ENCODE measurements around the gene SLC9A9.
A peak's percentile ranks its signal among the peaks of the same experiment; 100 is the strongest.

Gene SLC9A9

DNA sequence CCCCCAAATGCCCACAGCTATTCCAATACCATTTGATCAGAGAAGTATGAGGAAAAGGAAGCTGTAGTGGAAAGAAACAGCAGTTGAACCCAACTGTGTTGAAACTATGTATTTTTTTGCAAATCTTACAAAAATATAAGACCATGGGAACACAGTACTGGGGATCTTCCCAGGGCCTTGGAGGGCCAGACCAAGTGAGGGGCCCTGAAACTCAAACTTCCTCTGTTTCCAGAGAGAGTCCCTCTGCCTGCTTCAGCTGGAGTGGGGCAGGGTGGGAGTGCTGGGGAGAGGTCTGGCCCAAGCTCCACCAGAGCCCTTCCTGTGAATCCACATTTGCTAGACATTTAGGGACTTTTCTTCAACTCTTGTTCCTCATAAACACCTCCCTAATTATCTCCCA is 464.8 kb downstream of the SLC9A9 start:
- DNase-seq, result no peak

DNA sequence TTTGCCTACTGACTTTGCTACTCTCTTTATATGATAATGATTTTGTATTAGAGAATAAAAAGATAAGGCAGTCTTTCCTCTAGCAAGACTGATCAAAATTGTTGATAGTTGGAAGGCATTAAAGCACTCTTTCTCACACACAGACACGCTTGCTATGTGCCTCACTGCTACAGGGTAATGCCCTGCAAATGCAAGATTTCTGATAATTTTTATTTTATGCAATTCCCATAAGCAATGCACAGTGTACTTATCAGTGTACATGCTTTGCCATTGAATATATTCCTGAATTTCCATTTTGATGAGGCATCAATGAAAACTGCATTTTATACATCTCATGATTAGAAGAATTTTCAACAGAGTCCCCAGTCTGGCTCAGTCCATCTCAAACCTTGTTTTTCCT is 465.5 kb downstream of the SLC9A9 start:
- no peak for DNase-seq

DNA sequence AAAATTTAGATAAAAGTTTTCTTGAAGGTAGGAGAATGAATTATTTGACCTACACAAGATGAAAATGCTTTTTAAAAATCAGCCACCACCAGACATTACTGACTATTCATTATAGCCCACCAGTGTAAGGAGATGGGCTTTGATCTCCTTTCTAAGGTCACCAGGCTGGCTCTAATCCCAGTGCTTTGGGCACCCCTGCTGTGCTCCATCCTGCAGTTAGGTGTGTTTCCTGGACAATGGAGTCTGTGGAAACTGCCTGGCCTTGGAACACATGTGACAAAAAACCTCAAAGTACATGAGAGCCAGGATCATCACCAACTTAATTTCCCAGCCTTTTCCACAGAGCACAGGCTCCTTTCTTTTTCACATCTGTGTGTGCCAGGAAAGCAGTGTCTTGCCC is 467.8 kb downstream of the SLC9A9 start:
- DNase-seq, result no peak

DNA sequence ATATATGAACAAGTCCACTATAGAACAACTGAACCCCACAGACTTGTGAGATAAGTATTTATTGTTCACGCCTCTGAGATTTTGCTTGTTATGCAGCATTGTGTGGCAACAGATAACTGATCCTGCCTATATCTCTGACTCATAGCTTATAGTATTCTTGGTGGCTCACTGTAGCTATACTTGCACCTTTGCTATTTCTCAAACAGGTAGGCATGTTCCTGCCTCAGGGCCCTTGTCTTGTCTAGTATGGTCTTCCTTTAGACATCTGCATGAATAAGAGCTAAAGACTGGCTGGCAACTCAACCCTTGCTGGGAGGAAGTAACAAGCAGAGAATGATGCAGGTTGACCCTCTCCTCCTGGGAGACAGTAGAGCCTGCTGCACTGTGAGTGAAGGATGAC is 472.6 kb downstream of the SLC9A9 start:
- DNase-seq, result no peak

DNA sequence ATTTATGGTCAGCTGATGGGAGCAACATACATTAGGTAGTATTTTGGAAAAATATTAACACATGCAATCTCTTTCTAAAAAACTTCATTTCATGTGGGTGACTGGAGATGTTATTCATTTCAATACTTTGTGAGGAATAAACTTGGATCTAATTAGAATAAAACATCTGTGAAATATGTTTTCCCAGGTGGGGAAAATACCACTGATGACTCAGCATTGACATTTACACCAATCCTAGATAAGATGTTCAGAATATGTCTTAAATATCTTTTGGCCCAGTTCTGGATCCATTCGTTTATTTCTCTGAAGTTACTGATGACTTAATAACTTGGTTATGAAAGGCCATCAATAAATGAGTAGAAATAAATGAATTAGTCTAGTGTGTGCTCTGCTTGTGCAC is 481.1 kb downstream of the SLC9A9 start:
- no peak for DNase-seq

DNA sequence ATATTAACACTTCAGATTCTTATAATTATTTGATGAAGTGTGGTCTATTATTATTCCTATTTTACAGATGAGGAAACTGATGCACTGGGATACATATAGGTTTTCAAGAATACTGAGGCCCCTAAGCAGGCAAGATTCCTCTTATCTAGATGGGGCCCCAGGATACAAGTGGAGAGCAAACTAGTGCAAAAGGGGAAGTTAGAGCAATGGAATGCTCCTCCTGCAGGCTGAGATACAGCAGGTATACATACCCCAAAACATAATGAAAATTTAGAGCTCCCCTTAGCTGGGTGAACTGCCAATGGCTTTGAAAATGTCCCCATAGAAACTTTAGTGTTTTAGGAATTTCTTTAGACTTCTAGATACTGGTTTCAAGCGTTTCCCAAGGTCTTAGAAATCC is 481.6 kb downstream of the SLC9A9 start:
- no peak for DNase-seq

DNA sequence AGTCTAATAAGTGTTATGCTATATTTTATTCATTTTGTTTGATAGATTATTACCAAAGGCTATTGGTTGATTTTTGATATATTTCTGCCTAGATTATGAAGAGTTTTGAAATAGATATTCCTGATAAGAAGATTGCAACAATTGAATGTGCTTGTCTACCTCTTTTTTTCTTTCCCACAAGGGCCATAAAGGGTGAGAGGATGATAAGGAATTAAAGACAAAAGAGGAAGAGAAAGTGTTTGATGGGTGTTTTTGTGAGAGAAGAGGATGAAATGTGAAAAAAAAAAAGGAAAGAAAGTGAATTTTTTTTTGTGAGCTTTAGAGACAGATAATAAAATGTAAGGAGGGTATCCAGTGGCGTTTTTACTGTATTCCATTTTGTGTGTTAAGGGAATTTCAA is 484.3 kb downstream of the SLC9A9 start:
- no peak for DNase-seq

DNA sequence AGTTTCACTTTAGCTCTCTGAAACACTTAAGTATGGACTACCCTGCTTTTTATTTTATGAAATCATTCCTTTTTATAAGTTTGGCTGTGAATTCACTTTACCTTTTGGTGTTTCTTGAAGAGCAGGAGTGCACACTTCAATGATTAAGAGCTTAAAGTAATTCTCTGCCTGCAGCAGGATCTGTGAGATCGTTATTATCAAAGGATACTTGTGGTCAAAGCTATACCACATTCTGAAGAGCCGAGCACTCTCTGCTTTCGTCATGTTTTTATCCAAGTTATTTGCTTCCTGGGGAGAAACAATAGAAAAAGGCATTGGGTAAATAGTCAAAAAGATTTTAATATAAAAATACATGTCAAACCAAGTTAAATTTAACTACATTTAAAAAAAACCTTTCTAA is 485.0 kb downstream of the SLC9A9 start:
- DNase-seq, result peak; percentile 9

DNA sequence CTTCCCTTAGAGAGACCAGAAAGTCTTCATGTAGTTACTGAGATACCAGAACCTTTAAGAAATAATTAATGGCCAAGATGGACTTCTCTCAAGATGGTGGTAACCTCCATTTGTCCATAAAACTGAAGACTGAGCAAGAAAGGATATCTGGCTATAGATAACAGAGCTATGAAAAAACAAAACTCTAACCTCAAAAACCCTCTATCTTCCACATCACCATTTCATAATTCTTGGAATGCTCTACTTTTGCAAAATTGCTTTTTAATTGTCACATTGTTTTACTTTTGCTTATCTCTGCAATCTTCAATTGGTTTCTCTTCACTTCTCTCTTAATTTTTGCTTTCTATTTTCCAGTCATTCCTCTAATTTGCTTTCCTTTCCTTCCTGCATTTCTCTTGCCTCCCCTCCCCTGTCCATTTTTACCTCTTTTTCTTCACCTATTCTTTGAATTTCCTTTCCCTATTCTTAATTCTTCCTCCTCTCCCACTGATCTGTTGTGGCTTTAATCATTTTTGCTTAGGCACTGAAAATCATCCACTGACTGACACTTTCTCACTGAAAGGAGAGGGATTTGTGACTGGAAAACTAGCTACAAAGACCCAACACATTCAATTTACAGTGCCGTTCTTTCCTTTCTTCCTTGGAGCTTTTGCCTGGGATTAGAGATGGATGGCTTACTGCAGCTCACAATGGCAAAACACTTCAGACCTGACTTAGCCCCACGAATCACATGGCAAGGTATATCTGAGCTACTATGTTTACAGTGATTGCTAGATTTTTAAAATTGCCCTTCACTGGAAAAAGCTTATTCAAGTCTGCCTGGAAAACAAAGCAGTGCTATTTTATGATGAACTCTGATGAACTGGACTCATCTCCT is 485.9 kb downstream of the SLC9A9 start:
- DNase-seq, result no peak

DNA sequence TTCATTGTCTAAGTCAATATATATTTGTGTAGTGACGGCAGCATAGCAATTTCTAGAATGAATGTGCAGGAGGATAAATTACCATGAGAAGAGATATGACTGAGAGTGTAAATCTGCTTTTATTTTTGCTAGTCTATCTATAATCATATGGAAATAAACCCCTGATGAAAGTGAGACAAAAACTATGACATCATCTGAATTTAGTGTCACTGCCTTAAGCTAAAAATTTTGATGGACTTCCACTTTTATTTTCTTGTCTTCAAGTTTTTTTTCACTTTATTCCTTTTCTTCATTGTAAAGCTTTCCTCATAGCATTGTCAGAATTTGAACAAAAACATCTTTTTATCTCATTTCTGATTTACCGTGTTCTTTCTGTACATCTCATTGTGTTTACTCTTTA is 486.7 kb downstream of the SLC9A9 start:
- no peak for DNase-seq

DNA sequence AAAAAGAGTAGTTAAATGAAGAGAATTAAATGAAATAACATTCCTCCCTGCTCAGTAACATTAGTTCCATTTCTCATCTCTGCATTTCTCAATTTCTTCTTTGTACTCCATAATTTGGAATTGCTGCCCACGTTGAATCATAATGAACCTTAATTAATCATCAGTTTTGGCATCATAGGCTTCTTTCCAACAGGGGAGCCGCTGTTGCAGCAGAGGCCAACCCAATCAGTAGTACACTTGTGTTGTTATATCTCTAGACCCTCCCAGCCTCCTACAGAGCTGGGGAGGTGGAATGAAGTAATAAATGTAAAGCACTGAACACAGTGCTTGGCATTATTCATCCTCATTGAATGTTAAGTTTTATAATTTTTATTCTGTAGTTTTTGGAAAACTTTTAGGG is 488.0 kb downstream of the SLC9A9 start:
- no peak for DNase-seq

DNA sequence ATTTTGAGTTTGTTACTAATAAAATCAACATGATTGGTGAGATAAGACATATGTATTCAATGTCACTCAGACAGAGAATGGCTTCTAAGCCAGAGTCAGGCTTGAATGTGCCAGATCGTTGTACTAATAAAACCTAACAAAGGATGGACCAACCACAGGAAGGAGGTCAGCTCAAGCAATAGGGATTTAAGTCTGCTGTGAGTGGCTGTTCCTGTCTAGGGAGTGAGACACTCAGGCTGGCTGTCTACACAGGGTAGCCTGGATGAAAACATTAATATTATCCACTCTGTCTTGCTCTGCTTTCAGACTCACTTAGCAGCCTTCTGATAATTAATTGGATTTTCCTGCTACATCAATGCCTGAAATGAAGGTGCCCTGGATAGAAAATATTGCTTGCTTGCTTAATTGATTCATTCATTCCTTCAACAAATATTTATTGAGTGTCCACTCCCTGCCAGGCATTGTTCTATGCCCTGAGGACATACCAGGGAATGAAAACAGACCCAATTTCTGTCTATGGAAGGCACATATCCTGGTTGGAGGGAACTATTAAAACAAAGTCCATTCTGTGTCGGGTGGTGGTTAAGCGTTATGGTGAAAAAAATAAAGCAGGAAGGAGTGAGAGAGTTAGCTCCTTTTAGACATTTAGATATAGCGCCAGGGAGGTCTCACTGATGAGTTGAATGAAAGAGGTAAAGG is 489.3 kb downstream of the SLC9A9 start:
- DNase-seq, result no peak

DNA sequence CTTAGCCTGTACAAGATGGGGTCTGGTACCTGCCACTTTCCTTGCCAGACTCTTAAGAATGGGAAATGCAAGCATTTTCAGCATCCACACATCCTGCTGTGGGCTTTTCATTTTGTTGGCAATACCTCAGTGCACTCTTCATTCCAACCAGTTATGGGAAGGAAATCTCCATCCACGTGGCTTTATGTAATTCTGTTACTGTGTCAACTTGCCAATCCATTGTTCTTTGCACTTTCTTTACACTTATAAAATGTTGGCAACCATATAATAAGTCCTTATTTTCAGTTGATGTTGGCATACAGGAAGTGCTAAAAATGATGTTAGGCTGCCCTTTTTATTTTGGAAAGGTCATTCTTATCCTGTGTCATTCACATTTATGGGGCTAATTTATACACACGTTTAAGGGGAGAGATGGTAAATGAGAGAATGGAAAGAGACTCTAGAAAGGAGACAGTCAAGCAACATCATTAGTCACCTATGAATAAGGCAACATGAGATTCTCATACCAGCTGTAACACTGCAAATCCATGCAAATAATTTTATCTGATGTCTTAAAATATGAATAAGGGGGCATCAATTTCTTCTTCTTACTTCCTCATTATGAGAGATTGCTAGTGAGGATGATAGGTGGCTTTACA is 490.0 kb downstream of the SLC9A9 start:
- no peak for DNase-seq

DNA sequence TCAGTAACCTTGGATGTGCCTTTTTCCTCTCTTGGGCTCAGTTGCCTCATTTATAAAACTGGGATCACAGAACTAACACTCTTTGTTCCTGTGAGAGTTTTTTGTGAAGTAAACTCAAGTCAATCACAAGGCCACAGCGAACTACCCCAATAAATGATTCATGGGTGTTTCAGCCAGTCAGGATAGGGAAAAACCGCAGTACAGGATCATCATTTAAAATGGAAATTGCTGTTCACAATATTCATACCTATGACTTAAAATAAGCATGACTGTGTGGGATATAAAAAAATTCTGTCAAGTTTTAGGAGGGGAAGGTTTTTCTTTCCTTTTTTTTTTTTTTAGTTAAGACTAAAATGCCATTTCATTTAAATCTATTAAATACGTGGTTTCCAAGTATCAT is 490.6 kb downstream of the SLC9A9 start:
- DNase-seq, result no peak

DNA sequence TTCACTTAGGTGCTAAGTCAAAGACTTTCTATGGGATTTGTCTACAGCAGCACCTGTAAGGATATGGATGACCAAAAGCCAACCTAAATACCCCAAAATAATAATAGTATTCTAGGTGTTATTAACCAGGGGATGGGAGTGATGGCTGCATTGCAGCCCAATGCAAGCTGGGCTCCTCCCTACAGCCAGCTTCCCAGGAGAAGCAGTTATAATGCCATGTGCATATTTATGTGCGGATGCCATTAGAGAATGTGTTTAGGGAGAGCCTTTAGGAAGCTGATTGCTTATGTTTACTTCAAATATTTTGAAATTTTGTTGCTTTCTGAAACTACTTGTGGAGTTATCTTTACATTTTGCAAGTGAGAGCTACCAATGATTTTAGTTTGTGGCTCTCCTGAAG is 491.4 kb downstream of the SLC9A9 start:
- DNase-seq, result no peak

DNA sequence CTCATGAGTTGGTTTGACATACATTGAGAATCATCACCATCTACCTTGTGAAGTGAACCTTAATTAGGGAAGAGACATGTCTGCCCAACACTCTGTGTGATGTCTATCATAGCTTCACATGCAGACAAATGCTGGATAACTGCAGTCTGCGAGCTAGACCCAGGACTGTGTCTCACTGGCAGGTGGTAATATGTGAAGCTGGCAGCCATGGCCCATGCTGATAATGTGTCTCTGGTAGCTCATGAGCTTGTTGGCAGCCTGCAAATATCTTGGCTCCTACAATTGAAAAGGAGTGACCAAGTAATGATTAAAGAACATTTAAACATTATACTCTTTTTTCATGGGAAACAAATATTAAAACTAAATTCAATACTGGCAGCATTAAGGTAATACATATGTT is 493.9 kb downstream of the SLC9A9 start:
- no peak for DNase-seq

DNA sequence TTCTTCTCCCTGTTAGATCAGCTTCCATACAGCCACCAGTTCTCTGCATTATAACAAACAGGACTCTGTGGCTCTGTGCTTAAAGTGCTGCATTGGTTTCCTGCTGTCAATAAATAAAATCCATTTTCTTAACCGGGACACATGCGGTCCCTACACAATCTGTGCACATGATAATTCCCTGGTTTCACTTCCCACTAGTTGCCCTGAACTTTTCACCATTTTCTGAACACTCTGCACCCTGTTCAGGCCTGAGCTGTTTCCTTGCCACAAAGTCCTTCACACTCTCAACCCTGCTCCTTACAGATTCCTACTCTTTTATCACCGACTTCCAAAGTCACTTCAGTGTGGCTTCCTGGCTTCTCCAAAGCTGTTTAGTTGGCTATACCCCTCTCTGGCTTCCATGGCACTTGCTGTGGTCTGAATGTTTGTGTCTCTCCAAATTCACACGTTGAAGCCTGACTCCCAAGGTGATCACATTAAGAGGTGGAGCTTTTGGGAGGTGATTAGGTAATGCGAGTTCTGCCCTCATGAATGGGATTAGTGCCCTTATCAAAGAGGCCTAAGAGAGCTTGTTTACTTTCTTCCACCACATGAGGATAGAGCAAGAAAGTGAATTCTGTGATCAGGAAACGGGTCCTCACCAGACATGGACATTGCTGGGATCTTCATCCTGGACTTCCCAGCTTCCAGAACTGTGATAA is 495.3 kb downstream of the SLC9A9 start:
- no peak for DNase-seq

DNA sequence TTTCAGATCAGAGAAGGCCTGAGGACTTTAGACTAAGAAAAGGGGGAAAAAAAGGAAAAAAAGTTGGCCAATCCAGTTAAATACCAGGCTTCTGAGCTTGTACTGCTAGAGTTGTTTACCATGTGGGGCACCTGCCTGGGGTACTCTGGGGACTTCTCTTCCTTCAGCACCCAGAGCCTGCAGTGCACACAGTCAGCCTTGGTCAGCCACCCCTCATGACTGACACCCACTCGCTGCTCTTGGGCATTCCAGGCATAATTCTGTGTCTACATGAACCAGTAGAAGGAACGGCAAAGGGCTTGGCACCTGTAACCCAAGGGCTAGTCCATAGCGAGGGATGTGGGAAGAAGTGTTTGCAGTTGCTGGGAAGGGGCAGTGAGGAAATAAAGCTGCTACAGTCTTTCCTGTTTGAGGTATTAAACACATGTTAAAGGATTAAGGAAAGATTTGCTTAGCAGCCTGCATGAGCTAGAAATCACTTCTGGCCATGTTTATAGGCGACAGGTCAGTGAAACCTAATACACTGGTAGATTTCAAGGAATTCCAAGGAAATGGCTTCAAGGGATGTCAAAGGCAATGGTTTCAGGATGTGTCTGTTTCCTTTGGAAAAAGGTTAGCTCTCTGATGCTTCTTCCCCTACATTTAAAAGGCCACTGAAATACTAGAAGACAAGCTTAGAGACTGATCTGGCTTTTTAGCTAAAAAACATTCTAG is 496.2 kb downstream of the SLC9A9 start:
- DNase-seq, result no peak

DNA sequence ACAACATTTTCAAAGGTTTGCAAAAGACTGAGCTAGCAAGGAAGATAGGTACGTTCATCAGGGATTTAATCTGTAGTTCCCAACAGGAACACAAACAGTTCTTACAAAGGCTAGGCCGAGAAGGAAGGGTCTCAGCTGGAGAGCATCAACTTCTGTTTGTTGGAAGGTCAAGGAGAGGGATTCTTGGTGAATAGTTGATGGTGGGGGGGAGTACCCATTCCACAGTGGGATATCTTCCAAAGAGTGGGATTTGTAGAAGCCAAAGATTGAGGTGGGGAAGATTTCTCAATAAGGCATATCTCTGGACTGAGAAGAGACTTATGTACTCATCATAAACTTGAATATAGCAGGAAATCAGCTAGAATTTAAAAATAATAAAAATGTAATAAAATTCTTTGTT is 496.9 kb downstream of the SLC9A9 start:
- no peak for DNase-seq

DNA sequence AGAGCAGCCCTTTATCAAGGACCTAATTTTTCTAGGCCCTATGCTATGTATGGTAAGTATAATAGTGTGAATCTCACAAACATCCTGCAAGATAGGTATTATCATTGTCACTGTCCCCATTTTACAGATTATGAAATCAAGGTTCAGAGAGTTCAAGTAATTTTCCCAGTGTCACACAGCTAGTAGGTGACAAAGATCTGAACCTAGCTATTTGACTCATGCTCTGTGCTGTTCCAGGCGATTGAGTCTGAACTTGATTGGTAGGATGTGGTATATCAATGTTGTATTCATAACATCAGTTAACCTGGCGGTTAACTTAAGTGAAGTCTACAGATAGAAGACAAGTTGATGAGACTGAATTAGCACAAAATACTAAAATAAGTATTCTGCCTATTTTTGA is 498.8 kb downstream of the SLC9A9 start:
- DNase-seq, result no peak

DNA sequence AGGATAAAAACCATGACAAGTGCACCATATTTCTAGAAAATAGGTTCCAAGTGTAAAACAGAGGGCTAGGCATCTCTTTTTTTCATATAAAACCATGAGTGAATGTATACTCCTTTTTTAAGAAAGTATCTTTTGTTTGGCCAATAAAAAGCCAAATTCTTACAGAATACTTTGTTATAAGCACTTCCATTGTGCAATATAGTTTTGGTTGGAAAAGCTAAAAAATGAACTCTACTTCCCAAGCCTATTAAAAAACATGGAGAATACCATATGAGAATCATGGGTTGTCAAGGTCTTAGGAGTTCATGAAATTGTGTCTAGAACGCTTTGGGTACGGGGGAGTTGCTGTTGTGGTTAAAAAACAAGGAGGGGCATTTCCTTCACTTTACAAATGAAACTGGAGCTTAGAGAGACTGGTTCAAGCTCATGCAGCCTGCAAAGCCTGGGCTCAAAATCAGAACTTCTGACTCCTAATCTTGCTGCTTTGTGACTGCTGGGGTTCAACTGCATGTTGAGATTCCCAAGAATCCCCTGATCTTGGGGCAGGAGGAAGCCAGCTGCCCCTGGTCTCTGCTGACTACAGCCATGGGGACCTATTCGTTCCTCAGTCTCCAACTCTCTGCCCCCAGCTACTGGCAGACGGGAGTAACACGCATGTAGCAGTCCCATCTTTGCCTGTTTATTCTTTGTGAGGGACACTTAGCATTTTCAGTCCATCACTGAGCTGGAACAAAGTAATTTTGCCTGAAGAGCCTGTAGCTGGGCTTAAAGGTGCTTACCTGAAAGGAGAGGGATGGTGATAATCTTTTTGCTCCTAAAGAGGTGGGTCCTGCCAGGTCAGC is 499.6 kb downstream of the SLC9A9 start:
- DNase-seq, result peak; percentile 2
